ENCODE results near the gene TAS1R2. TPM values are rescaled to one million over a fixed set of nuclear protein-coding genes. Genes with fewer than 3 reads are reported as not detected.

The TAS1R2 gene
- total RNA-seq, 1 experiment from 2014 or later = not detected

DNA sequence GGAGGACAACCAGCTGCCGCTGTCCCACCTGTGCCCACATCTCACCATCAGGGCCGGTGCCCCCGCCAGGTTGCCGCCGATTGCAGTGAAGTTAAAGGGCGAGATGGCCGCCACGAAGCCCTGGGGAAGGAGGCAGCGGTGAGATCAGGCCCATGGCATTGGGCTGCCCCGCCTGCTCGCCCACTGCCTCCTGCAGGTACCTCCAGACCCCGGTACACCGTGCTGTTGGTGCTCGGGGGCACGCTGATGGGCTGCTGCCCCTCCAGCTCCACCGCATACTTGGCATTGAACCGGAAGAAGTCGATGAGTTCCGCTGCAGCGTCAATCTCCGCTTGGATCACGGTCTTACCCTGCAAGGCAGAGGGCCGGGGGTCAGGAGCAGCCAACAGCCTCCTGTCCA is 23.6 kb upstream of the TAS1R2 start:
- no peak overlapping the region for H2BK15ac ChIP-seq (ENCODE audit: low read depth, low read length)
- no peak overlapping the region for H4K8ac ChIP-seq (replicated peaks; ENCODE audit: insufficient read length, low read depth, low read length)
- no peak overlapping the region for H2BK20ac ChIP-seq (ENCODE audit: low read depth, low read length, poor library complexity, severe bottlenecking)
- no peak overlapping the region for H2BK5ac ChIP-seq (ENCODE audit: insufficient read length, low read length)
- no peak overlapping the region for H3K23ac ChIP-seq (ENCODE audit: insufficient read length, low read depth, low read length)
- H3K79me2 ChIP-seq (ENCODE audit: insufficient read depth, low read length) = no peaks in the 10 kb centered on the region
- H3K4me1 ChIP-seq (ENCODE audit: insufficient read depth, low read length) = no peaks in the 10 kb centered on the region
- Mint-ChIP-seq H3K4me3 (no peak overlapping the region), H3K9me3 (no peaks in the 10 kb centered on the region), H3K27ac (no peak overlapping the region), H3K36me3 (ENCODE audit: insufficient read depth in 1 of 3, low read depth in 3 of 3) (peaks cover 4 to 20% (median 11%) of the 10 kb centered on the region in 3 experiments; a peak in 5 of 7 replicates), H3K27me3 (ENCODE audit: low read depth) (no peaks in the 10 kb centered on the region), H3K4me1 (peaks cover 0 to 11% of the 10 kb centered on the region in 2 experiments; a peak in 2 of 4 replicates)
- H4K91ac ChIP-seq (ENCODE audit: insufficient read length, low read depth, low read length) = no peak overlapping the region
- no peak overlapping the region for H2AFZ ChIP-seq (ENCODE audit: low read length)
- H2BK120ac ChIP-seq (ENCODE audit: low read depth, low read length, poor library complexity, severe bottlenecking) = no peak overlapping the region
- H3K27me3 ChIP-seq (ENCODE audit: insufficient read depth, low read length) = no peaks in the 10 kb centered on the region
- H3K4me2 ChIP-seq (ENCODE audit: insufficient read depth, insufficient read length, low read length) = no peak overlapping the region
- no peaks in the 10 kb centered on the region for H3K23me2 ChIP-seq (ENCODE audit: insufficient read length, low read depth, low read length, poor library complexity, severe bottlenecking)
- no peak overlapping the region for H3K9ac ChIP-seq (ENCODE audit: extremely low read depth, insufficient read length, low read length)
- no peak overlapping the region for H4K5ac ChIP-seq (ENCODE audit: insufficient read length, low read depth, low read length)
- no peak for DNase-seq
- no peak overlapping the region for H3K4ac ChIP-seq (ENCODE audit: low read depth, low read length)
- TF ChIP-seq, protein P1, sequence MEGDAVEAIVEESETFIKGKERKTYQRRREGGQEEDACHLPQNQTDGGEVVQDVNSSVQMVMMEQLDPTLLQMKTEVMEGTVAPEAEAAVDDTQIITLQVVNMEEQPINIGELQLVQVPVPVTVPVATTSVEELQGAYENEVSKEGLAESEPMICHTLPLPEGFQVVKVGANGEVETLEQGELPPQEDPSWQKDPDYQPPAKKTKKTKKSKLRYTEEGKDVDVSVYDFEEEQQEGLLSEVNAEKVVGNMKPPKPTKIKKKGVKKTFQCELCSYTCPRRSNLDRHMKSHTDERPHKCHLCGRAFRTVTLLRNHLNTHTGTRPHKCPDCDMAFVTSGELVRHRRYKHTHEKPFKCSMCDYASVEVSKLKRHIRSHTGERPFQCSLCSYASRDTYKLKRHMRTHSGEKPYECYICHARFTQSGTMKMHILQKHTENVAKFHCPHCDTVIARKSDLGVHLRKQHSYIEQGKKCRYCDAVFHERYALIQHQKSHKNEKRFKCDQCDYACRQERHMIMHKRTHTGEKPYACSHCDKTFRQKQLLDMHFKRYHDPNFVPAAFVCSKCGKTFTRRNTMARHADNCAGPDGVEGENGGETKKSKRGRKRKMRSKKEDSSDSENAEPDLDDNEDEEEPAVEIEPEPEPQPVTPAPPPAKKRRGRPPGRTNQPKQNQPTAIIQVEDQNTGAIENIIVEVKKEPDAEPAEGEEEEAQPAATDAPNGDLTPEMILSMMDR (conservative IDR thresholded peaks at IDR 0.05) = no peak
- no CpG with 5 or more reads among the region's 23 CpGs for WGBS (ENCODE audit: extremely low coverage, insufficient read length, low lambda C conversion rate)
- H2BK12ac ChIP-seq (ENCODE audit: insufficient read length, low read depth, low read length) = no peak overlapping the region
- H3K56ac ChIP-seq (ENCODE audit: insufficient read length, low read depth, low read length) = no peak overlapping the region
- no peak overlapping the region for H3K18ac ChIP-seq (ENCODE audit: insufficient read length, low read depth, low read length)
- H4K20me1 ChIP-seq (ENCODE audit: control insufficient read depth, insufficient read depth, insufficient read length) = no peaks in the 10 kb centered on the region
- no peak overlapping the region for H3T11ph ChIP-seq (ENCODE audit: low read length)
- H3K9me3 ChIP-seq (ENCODE audit: control insufficient read depth, low read depth, low read length) = no peaks in the 10 kb centered on the region
- no peak overlapping the region for H2AK5ac ChIP-seq (ENCODE audit: insufficient read length, low read length)
- H3K79me1 ChIP-seq (ENCODE audit: insufficient read depth, low read depth, low read length, poor library complexity, severe bottlenecking) = no peaks in the 10 kb centered on the region
- H3K14ac ChIP-seq (ENCODE audit: insufficient read depth, low read length) = no peak overlapping the region; the same call in 1 of the 2 replicates
- H3K27ac ChIP-seq (ENCODE audit: insufficient read length, low read depth, low read length) = no peak overlapping the region

Measured in H9 (cell line).